Tibial nerve (tissue), 4 donors: Measurements from ENCODE around the gene CASP9. TPM values are rescaled to one million over a fixed set of nuclear protein-coding genes. Genes with fewer than 3 reads are reported as not detected.
"Not testable (repeated sequence)": the region's sequence is repeated elsewhere in the genome, so short reads cannot be mapped to it uniquely, and the experiment has no call there.

ENCODE experiments used
- DNase-seq, 2 donors: peaks; one replicate each; pipeline ENCODE4 v3.0.0-alpha.2; 2019; ENCODE audit warnings: low spot score in 2 of 2
- H3K27ac ChIP-seq, 4 donors: fragments of 200-600 bp; sonication (generic) in 3 of 4; one replicate each; pipeline ENCODE4 v1.5.1; 2017 to 2019; ENCODE audit warnings: mild to moderate bottlenecking in 1 of 4
- H3K27me3 ChIP-seq, 2 donors: fragments of 200-600 bp; sonication (generic) in 1 of 2; one replicate each; pipeline versions ENCODE4 v1.5.1 to v1.6.0; 2017 to 2019
- H3K36me3 ChIP-seq, 3 donors: fragments of 200-600 bp; sonication (generic); one replicate each; pipeline ENCODE4 v1.5.1; 2018 to 2019
- H3K4me1 ChIP-seq, 4 donors: fragments of 200-600 bp; sonication (generic) in 3 of 4; one replicate each; pipeline ENCODE4 v1.5.1; 2017 to 2019
- H3K4me3 ChIP-seq, 4 donors: fragments of 200-600 bp; sonication (generic) in 3 of 4; one replicate each; pipeline ENCODE4 v1.5.1; 2017 to 2019; ENCODE audit warnings: mild to moderate bottlenecking in 1 of 4, moderate library complexity in 1 of 4
- H3K9me3 ChIP-seq, 4 donors: fragments of 200-600 bp; sonication (generic) in 3 of 4; one replicate each; pipeline ENCODE4 v1.5.1; 2017 to 2019
- EP300 ChIP-seq, 2 donors: sonication (generic); formaldehyde crosslinking; IDR thresholded peaks; one replicate each; pipeline ENCODE4 v1.6.1; 2017; ENCODE audit warnings: antibody characterized with exemption in 2 of 2, mild to moderate bottlenecking in 1 of 2
- POLR2A ChIP-seq, 2 donors: fragments of 450-650 bp; IDR thresholded peaks; one replicate each; pipeline ENCODE4 v1.6.1; 2017; ENCODE audit warnings: antibody characterized with exemption in 2 of 2, mild to moderate bottlenecking in 2 of 2, moderate library complexity in 2 of 2
- WGBS, 2 donors: methylation state at CpG; one replicate each; pipeline ENCODE4 v1.1.5; 2018; 5-methylcytosine and 5-hydroxymethylcytosine counted together
- total RNA-seq, 4 donors: library from RNA; depleted of rRNA; stranded (reverse); fragments of >200 nt; gene quantifications; one replicate each; pipeline ENCODE4 v1.1.0, GENCODE V29; 2016
- TF ChIP-seq, protein P1 (sequence below), 5 experiments: fragments of 200-600 bp in 3 of 5; fragments of 450-650 bp in 2 of 5; sonication (generic) in 3 of 5; IDR thresholded peaks; one replicate each; pipeline ENCODE4 v1.5.1; 2016 to 2019; ENCODE audit warnings: antibody characterized with exemption in 5 of 5, mild to moderate bottlenecking in 3 of 5, moderate library complexity in 2 of 5

Gene CASP9
- total RNA-seq, 4 donors from 2014 or later, result 39.6 to 82.8 (median 51.7) TPM

DNA sequence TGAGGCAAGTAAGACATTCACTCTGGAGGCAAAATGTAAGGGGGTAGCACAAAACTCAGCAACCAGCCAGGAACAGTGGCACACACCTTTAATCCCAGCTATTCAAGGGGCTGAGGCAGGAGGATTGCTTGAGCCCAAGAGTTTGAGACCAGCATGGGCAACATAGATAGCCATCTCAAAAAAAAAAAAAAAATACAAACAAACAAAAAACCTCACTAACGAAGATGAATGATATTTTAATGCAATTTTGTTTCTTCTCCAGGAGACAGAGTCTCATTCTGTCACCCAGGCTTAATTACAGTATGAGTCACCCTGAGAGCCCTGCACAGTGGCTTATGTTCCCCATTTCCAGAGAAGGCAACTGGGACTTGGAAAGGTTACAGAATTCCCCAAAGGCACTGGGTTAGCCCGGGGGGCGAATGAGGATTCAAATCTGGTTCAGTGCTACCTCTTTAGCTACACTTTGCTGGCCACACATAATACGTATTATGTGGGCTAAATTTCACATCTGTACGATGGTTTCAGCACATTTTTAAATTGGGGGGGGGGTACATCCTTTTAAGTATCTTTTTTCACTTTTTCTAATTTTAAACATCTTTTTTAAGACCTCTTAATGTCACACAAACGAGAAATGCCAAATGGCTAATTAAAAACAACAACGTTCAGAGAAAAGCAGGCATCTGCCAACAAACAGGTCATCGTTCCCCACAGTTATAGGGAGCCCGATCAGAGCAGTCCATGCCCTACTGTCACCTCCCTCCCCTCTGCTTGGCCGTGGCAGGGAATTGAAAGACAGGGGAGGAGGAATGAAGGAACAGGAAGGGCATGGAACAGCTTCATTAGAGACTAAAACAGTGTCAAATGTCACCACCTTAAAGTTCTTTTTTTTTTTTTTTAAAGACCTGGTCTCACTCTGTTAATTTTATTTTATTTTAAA, 64.0 kb downstream of the CASP9 start:
- no peak for DNase-seq
- no peak for TF ChIP-seq EP300 (IDR thresholded peaks at IDR 0.05)
- TF ChIP-seq POLR2A (IDR thresholded peaks at IDR 0.05), result no peak
- TF ChIP-seq, protein P1, sequence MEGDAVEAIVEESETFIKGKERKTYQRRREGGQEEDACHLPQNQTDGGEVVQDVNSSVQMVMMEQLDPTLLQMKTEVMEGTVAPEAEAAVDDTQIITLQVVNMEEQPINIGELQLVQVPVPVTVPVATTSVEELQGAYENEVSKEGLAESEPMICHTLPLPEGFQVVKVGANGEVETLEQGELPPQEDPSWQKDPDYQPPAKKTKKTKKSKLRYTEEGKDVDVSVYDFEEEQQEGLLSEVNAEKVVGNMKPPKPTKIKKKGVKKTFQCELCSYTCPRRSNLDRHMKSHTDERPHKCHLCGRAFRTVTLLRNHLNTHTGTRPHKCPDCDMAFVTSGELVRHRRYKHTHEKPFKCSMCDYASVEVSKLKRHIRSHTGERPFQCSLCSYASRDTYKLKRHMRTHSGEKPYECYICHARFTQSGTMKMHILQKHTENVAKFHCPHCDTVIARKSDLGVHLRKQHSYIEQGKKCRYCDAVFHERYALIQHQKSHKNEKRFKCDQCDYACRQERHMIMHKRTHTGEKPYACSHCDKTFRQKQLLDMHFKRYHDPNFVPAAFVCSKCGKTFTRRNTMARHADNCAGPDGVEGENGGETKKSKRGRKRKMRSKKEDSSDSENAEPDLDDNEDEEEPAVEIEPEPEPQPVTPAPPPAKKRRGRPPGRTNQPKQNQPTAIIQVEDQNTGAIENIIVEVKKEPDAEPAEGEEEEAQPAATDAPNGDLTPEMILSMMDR (IDR thresholded peaks at IDR 0.05), result no peak
- Histone ChIP-seq H3K4me1 (no peaks in the 10 kb centered on the region), H3K4me3 (no peak overlapping the region), H3K9me3 (no peaks in the 10 kb centered on the region), H3K27ac (no peak overlapping the region), H3K27me3 (no peaks in the 10 kb centered on the region), H3K36me3 (no peaks in the 10 kb centered on the region)
- 38 to 45% methylated on average over 10 of the region's 10 CpGs for WGBS, 2 donors

DNA sequence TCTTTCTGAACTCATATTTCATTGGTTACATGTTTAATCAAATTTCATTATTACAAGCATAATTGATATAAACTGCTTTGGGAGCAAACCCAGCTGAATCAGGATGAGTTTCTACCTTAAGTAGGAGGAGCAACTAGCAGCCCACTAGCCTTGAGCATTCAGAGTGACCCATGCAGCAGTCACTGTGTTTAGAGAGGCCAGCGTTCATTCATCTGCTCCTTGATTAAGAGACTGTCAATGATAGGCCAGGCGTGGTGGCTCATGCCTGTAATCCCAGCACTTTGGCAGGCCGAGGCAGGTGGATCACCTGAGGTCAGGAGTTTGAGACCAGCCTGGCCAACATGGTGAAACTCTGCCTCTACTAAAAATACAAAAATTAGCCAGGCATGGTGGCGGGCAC, 65.6 kb downstream of the CASP9 start:
- H3K36me3 ChIP-seq, H3K9me3 ChIP-seq, H3K4me3 ChIP-seq, H3K27ac ChIP-seq, H3K4me1 ChIP-seq, H3K27me3 ChIP-seq, DNase-seq: not testable (repeated sequence)
- WGBS, 2 donors, result 75 to 84% methylated on average over 4 of the region's 4 CpGs

DNA sequence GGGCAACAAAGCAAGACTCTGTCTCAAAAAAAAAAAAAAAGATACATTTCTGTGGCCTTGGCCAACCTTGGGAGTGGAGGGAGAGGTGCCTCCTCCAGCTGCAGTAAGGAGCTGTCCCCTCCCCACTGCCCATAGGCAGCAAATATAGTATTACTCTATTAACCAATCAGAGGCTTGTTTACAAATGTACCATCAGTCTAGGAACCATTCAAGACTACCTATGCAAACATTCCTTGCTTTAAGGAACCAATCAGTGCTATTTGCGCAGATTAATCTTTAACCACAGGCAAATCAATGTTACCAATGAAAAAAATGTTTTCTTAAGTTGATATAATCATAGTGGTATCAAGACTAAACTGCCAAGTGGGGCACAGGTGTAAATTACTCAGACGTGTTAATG, 66.4 kb downstream of the CASP9 start:
- Histone ChIP-seq H3K27ac (no peak overlapping the region), H3K4me3 (no peak overlapping the region), H3K9me3 (no peaks in the 10 kb centered on the region), H3K27me3 (no peaks in the 10 kb centered on the region), H3K36me3 (no peaks in the 10 kb centered on the region), H3K4me1 (no peaks in the 10 kb centered on the region)
- no peak for DNase-seq
- 83 to 86% methylated on average over 2 of the region's 2 CpGs for WGBS, 2 donors
- TF ChIP-seq POLR2A (IDR thresholded peaks at IDR 0.05) (no peak), EP300 (IDR thresholded peaks at IDR 0.05) (no peak)
- TF ChIP-seq, protein P1 (IDR thresholded peaks at IDR 0.05), result no peak

DNA sequence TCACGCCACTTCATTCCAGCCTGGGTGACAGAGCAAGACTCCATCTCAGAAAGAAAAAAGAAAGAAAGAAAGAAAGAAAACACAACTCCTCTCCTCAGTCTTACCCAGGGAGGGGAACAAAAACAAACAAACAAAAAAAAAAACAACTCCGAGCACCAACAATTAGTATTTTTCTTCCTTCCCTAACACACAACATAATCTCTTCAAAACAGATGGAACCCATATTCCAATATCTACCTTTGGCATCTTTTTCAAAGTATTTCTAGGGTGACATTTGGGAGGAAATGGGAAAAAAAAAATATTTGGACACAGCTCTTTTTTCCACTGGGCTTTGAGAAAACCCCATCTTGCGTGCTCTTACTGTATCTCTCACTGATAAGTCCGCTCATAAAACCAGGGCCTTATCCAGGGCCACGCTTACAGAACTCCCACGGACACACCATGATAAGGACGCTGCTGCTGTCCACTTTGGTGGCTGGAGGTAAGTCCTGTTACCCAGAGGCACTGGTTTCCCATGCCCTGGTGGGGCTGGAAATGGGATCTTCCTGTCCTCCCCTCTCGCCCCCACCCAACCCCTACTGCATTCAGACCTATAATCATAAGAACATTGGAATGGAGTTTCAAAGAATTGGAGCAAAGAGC, 67.6 kb downstream of the CASP9 start, which contains the start of gene CELA2A:
CELA2A (plus strand) TSS at position 420 of the 642 bp plus-strand sequence; CDS start at position 442, 22 bp downstream.
- 81 to 93% methylated on average over 8 of the region's 8 CpGs for WGBS, 2 donors
- Histone ChIP-seq H3K36me3 (no peaks in the 10 kb centered on the region), H3K27ac (no peak within 1 kb of the TSS), H3K9me3 (no peaks in the 10 kb centered on the region), H3K4me1 (no peaks in the 10 kb centered on the region), H3K27me3 (no peaks in the 10 kb centered on the region), H3K4me3 (no peak within 1 kb of the TSS)
- no peak for DNase-seq
- no peak for TF ChIP-seq POLR2A (IDR thresholded peaks at IDR 0.05)
- no peak for TF ChIP-seq EP300 (IDR thresholded peaks at IDR 0.05)
- TF ChIP-seq, protein P1 (IDR thresholded peaks at IDR 0.05), result no peak

DNA sequence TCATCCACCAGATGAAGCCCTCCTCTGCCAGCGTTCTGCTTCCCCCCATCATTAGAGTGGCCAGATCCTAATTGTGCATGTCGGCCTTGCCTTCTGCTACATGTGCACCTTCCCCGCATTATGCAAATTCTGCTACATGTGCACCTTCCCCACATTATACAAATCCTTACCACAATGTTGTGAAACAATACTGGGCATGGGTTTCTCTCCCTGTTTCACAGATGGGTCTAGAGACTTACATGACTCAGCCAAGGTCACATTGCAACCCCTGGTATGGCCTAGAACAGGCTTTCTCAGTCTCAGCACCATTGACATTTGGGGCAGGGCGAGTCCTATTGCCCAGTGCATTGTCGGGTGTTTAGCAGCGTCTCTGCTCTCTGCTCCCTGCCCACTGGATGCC, 68.5 kb downstream of the CASP9 start:
- 66 to 86% methylated on average over 3 to 6 of the region's 6 CpGs for WGBS, 2 donors
- peaks cover 0 to 4% (median 0%) of the 10 kb centered on the region in 4 donors for H3K9me3 ChIP-seq
- TF ChIP-seq, protein P1 (IDR thresholded peaks at IDR 0.05), result no peak
- TF ChIP-seq EP300 (IDR thresholded peaks at IDR 0.05) (no peak), POLR2A (IDR thresholded peaks at IDR 0.05) (no peak)
- no peaks in the 10 kb centered on the region for H3K27me3 ChIP-seq
- H3K4me1 ChIP-seq, result no peaks in the 10 kb centered on the region
- H3K27ac ChIP-seq, result no peak overlapping the region
- H3K36me3 ChIP-seq, result no peaks in the 10 kb centered on the region
- DNase-seq, result no peak
- no peak overlapping the region for H3K4me3 ChIP-seq
